Measurements from ENCODE around the gene UBIAD1. TPM values are rescaled to one million over a fixed set of nuclear protein-coding genes. Genes with fewer than 3 reads are reported as not detected.
"Not testable (repeated sequence)": the region's sequence is repeated elsewhere in the genome, so short reads cannot be mapped to it uniquely, and the experiment has no call there.

The UBIAD1 gene
- total and polyA plus RNA-seq, 2 experiments from 2014 or later: 13.7 to 31.6 TPM

GRCh38 chr1:11302366-11302765, 29.4 kb downstream of the UBIAD1 start:
- Mint-ChIP-seq H3K36me3 (ENCODE audit: low read depth) (0 out of 3 replicates have a peak, but pooled peaks cover 3% of the 10 kb centered on the region), H3K27ac (no peak overlapping the region), H3K4me1 (peaks cover 11% of the 10 kb centered on the region), H3K9me3 (peaks cover 7% of the 10 kb centered on the region; the same call in 2 of the 3 replicates), H3K27me3 (ENCODE audit: insufficient read depth, low read depth, poor library complexity) (peaks cover 10% of the 10 kb centered on the region), H3K4me3 (no peak overlapping the region)
- TF ChIP-seq ETS1 (IDR thresholded peaks at IDR 0.05): no peak
- TF ChIP-seq EZH2phosphoT487 (IDR thresholded peaks at IDR 0.05; ENCODE audit: unreplicated experiment): no peak
- TF ChIP-seq STAT1 (IDR thresholded peaks at IDR 0.05; ENCODE audit: unreplicated experiment): no peak
- TF ChIP-seq, protein P1, sequence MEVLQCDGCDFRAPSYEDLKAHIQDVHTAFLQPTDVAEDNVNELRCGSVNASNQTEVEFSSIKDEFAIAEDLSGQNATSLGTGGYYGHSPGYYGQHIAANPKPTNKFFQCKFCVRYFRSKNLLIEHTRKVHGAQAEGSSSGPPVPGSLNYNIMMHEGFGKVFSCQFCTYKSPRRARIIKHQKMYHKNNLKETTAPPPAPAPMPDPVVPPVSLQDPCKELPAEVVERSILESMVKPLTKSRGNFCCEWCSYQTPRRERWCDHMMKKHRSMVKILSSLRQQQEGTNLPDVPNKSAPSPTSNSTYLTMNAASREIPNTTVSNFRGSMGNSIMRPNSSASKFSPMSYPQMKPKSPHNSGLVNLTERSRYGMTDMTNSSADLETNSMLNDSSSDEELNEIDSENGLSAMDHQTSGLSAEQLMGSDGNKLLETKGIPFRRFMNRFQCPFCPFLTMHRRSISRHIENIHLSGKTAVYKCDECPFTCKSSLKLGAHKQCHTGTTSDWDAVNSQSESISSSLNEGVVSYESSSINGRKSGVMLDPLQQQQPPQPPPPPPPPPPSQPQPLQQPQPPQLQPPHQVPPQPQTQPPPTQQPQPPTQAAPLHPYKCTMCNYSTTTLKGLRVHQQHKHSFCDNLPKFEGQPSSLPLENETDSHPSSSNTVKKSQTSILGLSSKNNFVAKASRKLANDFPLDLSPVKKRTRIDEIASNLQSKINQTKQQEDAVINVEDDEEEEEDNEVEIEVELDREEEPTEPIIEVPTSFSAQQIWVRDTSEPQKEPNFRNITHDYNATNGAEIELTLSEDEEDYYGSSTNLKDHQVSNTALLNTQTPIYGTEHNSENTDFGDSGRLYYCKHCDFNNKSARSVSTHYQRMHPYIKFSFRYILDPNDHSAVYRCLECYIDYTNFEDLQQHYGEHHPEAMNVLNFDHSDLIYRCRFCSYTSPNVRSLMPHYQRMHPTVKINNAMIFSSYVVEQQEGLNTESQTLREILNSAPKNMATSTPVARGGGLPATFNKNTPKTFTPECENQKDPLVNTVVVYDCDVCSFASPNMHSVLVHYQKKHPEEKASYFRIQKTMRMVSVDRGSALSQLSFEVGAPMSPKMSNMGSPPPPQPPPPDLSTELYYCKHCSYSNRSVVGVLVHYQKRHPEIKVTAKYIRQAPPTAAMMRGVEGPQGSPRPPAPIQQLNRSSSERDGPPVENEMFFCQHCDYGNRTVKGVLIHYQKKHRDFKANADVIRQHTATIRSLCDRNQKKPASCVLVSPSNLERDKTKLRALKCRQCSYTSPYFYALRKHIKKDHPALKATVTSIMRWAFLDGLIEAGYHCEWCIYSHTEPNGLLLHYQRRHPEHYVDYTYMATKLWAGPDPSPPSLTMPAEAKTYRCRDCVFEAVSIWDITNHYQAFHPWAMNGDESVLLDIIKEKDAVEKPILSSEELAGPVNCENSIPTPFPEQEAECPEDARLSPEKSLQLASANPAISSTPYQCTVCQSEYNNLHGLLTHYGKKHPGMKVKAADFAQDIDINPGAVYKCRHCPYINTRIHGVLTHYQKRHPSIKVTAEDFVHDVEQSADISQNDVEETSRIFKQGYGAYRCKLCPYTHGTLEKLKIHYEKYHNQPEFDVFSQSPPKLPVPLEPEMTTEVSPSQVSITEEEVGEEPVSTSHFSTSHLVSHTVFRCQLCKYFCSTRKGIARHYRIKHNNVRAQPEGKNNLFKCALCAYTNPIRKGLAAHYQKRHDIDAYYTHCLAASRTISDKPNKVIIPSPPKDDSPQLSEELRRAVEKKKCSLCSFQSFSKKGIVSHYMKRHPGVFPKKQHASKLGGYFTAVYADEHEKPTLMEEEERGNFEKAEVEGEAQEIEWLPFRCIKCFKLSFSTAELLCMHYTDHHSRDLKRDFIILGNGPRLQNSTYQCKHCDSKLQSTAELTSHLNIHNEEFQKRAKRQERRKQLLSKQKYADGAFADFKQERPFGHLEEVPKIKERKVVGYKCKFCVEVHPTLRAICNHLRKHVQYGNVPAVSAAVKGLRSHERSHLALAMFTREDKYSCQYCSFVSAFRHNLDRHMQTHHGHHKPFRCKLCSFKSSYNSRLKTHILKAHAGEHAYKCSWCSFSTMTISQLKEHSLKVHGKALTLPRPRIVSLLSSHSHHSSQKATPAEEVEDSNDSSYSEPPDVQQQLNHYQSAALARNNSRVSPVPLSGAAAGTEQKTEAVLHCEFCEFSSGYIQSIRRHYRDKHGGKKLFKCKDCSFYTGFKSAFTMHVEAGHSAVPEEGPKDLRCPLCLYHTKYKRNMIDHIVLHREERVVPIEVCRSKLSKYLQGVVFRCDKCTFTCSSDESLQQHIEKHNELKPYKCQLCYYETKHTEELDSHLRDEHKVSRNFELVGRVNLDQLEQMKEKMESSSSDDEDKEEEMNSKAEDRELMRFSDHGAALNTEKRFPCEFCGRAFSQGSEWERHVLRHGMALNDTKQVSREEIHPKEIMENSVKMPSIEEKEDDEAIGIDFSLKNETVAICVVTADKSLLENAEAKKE (CRISPR knock-in tag; IDR thresholded peaks at IDR 0.05): no peak
- TF ChIP-seq JUNB (IDR thresholded peaks at IDR 0.05; ENCODE audit: unreplicated experiment): no peak
- no peak for TF ChIP-seq POLR2AphosphoS5 (IDR thresholded peaks at IDR 0.05; ENCODE audit: low read depth)
- TF ChIP-seq EZH2 (IDR thresholded peaks at IDR 0.05; ENCODE audit: low read depth, unreplicated experiment): no peak
- TF ChIP-seq, protein P2, sequence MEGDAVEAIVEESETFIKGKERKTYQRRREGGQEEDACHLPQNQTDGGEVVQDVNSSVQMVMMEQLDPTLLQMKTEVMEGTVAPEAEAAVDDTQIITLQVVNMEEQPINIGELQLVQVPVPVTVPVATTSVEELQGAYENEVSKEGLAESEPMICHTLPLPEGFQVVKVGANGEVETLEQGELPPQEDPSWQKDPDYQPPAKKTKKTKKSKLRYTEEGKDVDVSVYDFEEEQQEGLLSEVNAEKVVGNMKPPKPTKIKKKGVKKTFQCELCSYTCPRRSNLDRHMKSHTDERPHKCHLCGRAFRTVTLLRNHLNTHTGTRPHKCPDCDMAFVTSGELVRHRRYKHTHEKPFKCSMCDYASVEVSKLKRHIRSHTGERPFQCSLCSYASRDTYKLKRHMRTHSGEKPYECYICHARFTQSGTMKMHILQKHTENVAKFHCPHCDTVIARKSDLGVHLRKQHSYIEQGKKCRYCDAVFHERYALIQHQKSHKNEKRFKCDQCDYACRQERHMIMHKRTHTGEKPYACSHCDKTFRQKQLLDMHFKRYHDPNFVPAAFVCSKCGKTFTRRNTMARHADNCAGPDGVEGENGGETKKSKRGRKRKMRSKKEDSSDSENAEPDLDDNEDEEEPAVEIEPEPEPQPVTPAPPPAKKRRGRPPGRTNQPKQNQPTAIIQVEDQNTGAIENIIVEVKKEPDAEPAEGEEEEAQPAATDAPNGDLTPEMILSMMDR (conservative IDR thresholded peaks at IDR 0.05; ENCODE audit: low read depth in 2 of 2): no peak
- no peak for TF ChIP-seq ZNF114 (CRISPR knock-in tag; IDR thresholded peaks at IDR 0.05)
- no peak for TF ChIP-seq NANOG (IDR thresholded peaks at IDR 0.05; ENCODE audit: borderline replicate concordance)
- no peak for TF ChIP-seq ZNF331 (CRISPR knock-in tag; IDR thresholded peaks at IDR 0.05; ENCODE audit: low read depth)
- no peak overlapping the region for H3K4me3 ChIP-seq
- peaks cover 15% of the 10 kb centered on the region for H3K4me1 ChIP-seq (ENCODE audit: insufficient read depth)
- no peaks in the 10 kb centered on the region for H3K79me2 ChIP-seq (replicated peaks; ENCODE audit: insufficient read depth)
- no peak overlapping the region for H3K27ac ChIP-seq (ENCODE audit: low read depth)
- 0 out of 2 replicates have a peak, but pooled peaks cover 5% of the 10 kb centered on the region for H3F3A ChIP-seq (replicated peaks; ENCODE audit: low read depth)
- no peak overlapping the region for H3K4me2 ChIP-seq
- no peak for ATAC-seq
- H3K36me3 ChIP-seq (ENCODE audit: insufficient read depth): no peaks in the 10 kb centered on the region
- no peaks in the 10 kb centered on the region for H3K9me2 ChIP-seq (ENCODE audit: insufficient read depth)
- H3K27me3 ChIP-seq (ENCODE audit: insufficient read depth): no peaks in the 10 kb centered on the region
- DNase-seq (ENCODE audit: low spot score): no peak
- no peaks in the 10 kb centered on the region for H4K20me1 ChIP-seq (replicated peaks; ENCODE audit: insufficient read depth)
- no peak overlapping the region for H2AFZ ChIP-seq

GRCh38 chr1:11305516-11305915, 32.5 kb downstream of the UBIAD1 start:
- not testable (repeated sequence) for H3K4me2 ChIP-seq; ATAC-seq; H3K4me1 Mint-ChIP-seq; H2AFZ ChIP-seq; H3K27me3 ChIP-seq (ENCODE audit: insufficient read depth); H3F3A ChIP-seq (replicated peaks; ENCODE audit: low read depth); H3K27ac ChIP-seq (ENCODE audit: low read depth); H3K27me3 Mint-ChIP-seq (ENCODE audit: insufficient read depth, low read depth, poor library complexity); H3K4me3 ChIP-seq; H3K4me3 Mint-ChIP-seq; H3K4me1 ChIP-seq (ENCODE audit: insufficient read depth); H3K79me2 ChIP-seq (replicated peaks; ENCODE audit: insufficient read depth); DNase-seq (ENCODE audit: low spot score); H3K36me3 ChIP-seq (ENCODE audit: insufficient read depth); H3K9me2 ChIP-seq (ENCODE audit: insufficient read depth); H3K36me3 Mint-ChIP-seq (ENCODE audit: low read depth); H4K20me1 ChIP-seq (replicated peaks; ENCODE audit: insufficient read depth); H3K27ac Mint-ChIP-seq; H3K9me3 Mint-ChIP-seq
